MM.1S (cell line): ENCODE measurements around the gene CDA.

Experiments
- DNase-seq: peaks from one replicate; pipeline ENCODE4 v3.0.0-alpha.2; 2015
- H2AFZ ChIP-seq: fragments of 300-600 bp; sonication (generic); 2 replicates; pipeline ENCODE4 v1.6.0; 2016; ENCODE audit warnings: antibody characterized with exemption, low read length
- H3F3A ChIP-seq: fragments of 300-600 bp; sonication (generic); 2 replicates; pipeline ENCODE4 v1.6.1; 2016; ENCODE audit warnings: mild to moderate bottlenecking, antibody characterized with exemption, low read length, moderate library complexity, mixed read lengths; ENCODE audit not compliant: insufficient read depth
- H3K27ac ChIP-seq: fragments of 300-600 bp; sonication (generic); 2 replicates; pipeline ENCODE4 v1.5.1; 2016; ENCODE audit warnings: mild to moderate bottlenecking, low read length
- H3K27me3 ChIP-seq: fragments of 300-600 bp; sonication (generic); replicated peaks from 2 replicates; pipeline ENCODE4 v1.6.0; 2016; ENCODE audit warnings: low read length; ENCODE audit not compliant: insufficient read depth
- H3K36me3 ChIP-seq: fragments of 300-600 bp; sonication (generic); replicated peaks from 2 replicates; pipeline ENCODE4 v1.6.1; 2016; ENCODE audit warnings: mild to moderate bottlenecking, low read length, mixed read lengths; ENCODE audit not compliant: insufficient read depth
- H3K4me1 ChIP-seq: fragments of 300-600 bp; sonication (generic); 2 replicates; pipeline ENCODE4 v1.6.1; 2016; ENCODE audit warnings: low read length, mixed read lengths
- H3K4me2 ChIP-seq: fragments of 300-600 bp; sonication (generic); 2 replicates; pipeline ENCODE4 v1.6.0; 2016; ENCODE audit warnings: low read depth, low read length
- H3K4me3 ChIP-seq: fragments of 300-600 bp; sonication (generic); 2 replicates; pipeline ENCODE4 v1.5.1; 2016; ENCODE audit warnings: low read length, mixed read lengths
- H3K79me2 ChIP-seq: fragments of 300-600 bp; sonication (generic); 2 replicates; pipeline ENCODE4 v1.6.1; 2016; ENCODE audit warnings: mixed run types, low read length, mixed read lengths
- H3K9ac ChIP-seq: fragments of 300-600 bp; sonication (generic); 2 replicates; pipeline ENCODE4 v1.6.1; 2016; ENCODE audit warnings: low read length, mixed read lengths
- H3K9me2 ChIP-seq: fragments of 300-600 bp; sonication (generic); replicated peaks from 2 replicates; pipeline ENCODE4 v1.6.1; 2016; ENCODE audit warnings: mild to moderate bottlenecking, low read length, mixed read lengths; ENCODE audit not compliant: insufficient read depth
- H3K9me3 ChIP-seq: fragments of 300-600 bp; sonication (generic); replicated peaks from 2 replicates; pipeline ENCODE4 v1.6.1; 2016; ENCODE audit warnings: mild to moderate bottlenecking, low read length, mixed read lengths; ENCODE audit not compliant: insufficient read depth
- H4K20me1 ChIP-seq: fragments of 300-600 bp; sonication (generic); 2 replicates; pipeline ENCODE4 v1.6.1; 2016; ENCODE audit warnings: mild to moderate bottlenecking, low read length, moderate library complexity, mixed read lengths; ENCODE audit not compliant: insufficient read depth
- CTCF ChIP-seq: fragments of 300-600 bp; sonication (generic); IDR thresholded peaks from 2 replicates; pipeline ENCODE4 v1.5.1; 2016; ENCODE audit warnings: antibody characterized with exemption, low read length, mixed read lengths
- EZH2 ChIP-seq: fragments of 300-600 bp; sonication (generic); optimal IDR thresholded peaks from 2 replicates; pipeline ENCODE3; 2017; ENCODE audit warnings: low read depth, mild to moderate bottlenecking, antibody characterized with exemption, low read length, mixed read lengths
- EZH2phosphoT487 ChIP-seq: fragments of 300-600 bp; sonication (generic); IDR thresholded peaks from 2 replicates; pipeline ENCODE4 v1.6.1; 2018; ENCODE audit warnings: antibody characterized with exemption, low read length

The CDA gene

GRCh38 chr1:20575541-20576336, 13.2 kb upstream of the CDA start:
- no peaks in the 10 kb centered on the region for H3K79me2 ChIP-seq
- no peaks in the 10 kb centered on the region for H4K20me1 ChIP-seq
- no peak overlapping the region for H3K4me3 ChIP-seq
- no peaks in the 10 kb centered on the region for H3K9me3 ChIP-seq
- no peaks in the 10 kb centered on the region for H3K4me1 ChIP-seq
- peaks cover 52% of the 10 kb centered on the region for H3K27me3 ChIP-seq
- no peak for TF ChIP-seq EZH2
- no peak for TF ChIP-seq CTCF
- TF ChIP-seq EZH2phosphoT487 = no peak
- H2AFZ ChIP-seq = no peak overlapping the region
- no peak for DNase-seq
- no peaks in the 10 kb centered on the region for H3K9me2 ChIP-seq
- H3K27ac ChIP-seq = no peak overlapping the region
- no peaks in the 10 kb centered on the region for H3F3A ChIP-seq
- no peak overlapping the region for H3K9ac ChIP-seq
- H3K36me3 ChIP-seq = no peaks in the 10 kb centered on the region
- no peak overlapping the region for H3K4me2 ChIP-seq

- H3K36me3 ChIP-seq = no peaks in the 10 kb centered on the region
- TF ChIP-seq EZH2 = no peak
- TF ChIP-seq EZH2phosphoT487 = no peak
- no peak for TF ChIP-seq CTCF
- no peaks in the 10 kb centered on the region for H3F3A ChIP-seq
- no peak overlapping the region for H2AFZ ChIP-seq
- H3K4me1 ChIP-seq = no peaks in the 10 kb centered on the region
- H3K9me3 ChIP-seq = no peaks in the 10 kb centered on the region
- no peak for DNase-seq
- H4K20me1 ChIP-seq = no peaks in the 10 kb centered on the region
- H3K9me2 ChIP-seq = no peaks in the 10 kb centered on the region
- no peak overlapping the region for H3K4me3 ChIP-seq
- H3K9ac ChIP-seq = no peak overlapping the region
- H3K79me2 ChIP-seq = no peaks in the 10 kb centered on the region
- H3K4me2 ChIP-seq = no peak overlapping the region
- H3K27ac ChIP-seq = no peak overlapping the region
- H3K27me3 ChIP-seq = peaks cover 53% of the 10 kb centered on the region
These were observed 10.8 kb upstream of the CDA start for GRCh38 chr1:20578062-20578461.

GRCh38 chr1:20578721-20579395, 10.0 kb upstream of the CDA start:
- no peaks in the 10 kb centered on the region for H3K4me1 ChIP-seq
- H3K9me2 ChIP-seq = no peaks in the 10 kb centered on the region
- H3K4me3 ChIP-seq = no peak overlapping the region
- H3K27ac ChIP-seq = no peak overlapping the region
- no peak overlapping the region for H2AFZ ChIP-seq
- peaks cover 53% of the 10 kb centered on the region for H3K27me3 ChIP-seq
- no peak overlapping the region for H3K9ac ChIP-seq
- no peaks in the 10 kb centered on the region for H4K20me1 ChIP-seq
- no peaks in the 10 kb centered on the region for H3K9me3 ChIP-seq
- H3K36me3 ChIP-seq = no peaks in the 10 kb centered on the region
- no peak overlapping the region for H3K4me2 ChIP-seq
- no peaks in the 10 kb centered on the region for H3K79me2 ChIP-seq
- TF ChIP-seq EZH2 = no peak
- no peak for TF ChIP-seq EZH2phosphoT487
- no peak for TF ChIP-seq CTCF
- DNase-seq = no peak
- H3F3A ChIP-seq = no peaks in the 10 kb centered on the region
